ENCODE data around the gene SEMA7A.
"Not testable (repeated sequence)": the region's sequence is repeated elsewhere in the genome, so short reads cannot be mapped to it uniquely, and the experiment has no call there.

SEMA7A gene

DNA sequence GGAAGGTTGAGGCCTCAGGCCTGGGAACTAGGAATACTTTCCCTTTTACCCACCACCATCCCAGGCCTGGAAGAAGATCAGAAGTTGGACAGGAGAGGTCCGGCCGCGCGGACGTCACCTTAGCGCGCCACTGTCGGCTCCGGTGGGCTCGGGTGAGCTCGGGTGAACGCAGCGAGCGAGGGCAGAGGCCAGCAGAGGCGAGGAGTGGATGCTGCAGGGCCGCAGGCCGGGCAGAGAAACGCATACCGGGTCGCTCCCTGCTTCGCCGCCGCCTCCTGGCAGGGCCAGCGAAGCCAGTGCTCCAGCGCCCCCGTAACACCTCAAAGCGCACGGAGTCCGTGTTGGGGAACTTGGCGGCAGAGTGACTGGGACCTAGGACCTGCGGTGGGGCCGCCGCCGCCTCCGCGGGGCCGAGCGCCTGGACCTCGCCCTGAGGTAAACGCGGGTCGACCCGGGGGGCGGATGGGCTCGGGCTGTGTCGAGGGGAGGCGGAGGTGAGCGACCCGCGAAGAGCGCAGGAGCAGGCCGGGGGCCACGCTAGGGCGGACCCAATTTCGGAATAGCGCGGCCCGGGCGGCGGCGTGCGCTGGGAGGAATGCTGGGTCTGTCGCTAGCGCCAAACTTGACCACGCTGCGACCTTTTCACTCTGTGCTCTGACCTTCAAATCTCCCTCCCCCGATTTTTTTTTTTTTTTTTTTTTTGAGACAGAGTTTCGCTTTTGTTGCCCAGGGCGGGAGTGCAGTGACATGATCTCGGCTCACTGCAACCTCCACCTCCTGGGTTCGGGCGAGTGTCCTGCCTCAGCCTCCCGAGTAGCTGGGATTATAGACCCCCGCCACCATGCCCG, 67.9 kb downstream of the SEMA7A start:
- H3K27me3 ChIP-seq = peaks cover 0 to 47% of the 10 kb centered on the region in 2 donors
- peak; percentile 38 to 66 for DNase-seq
- peak overlapping the region; percentile 44 to 53 for H3K4me3 ChIP-seq
- H3K27ac ChIP-seq = no peak overlapping the region
- H3K9me3 ChIP-seq = no peaks in the 10 kb centered on the region
- no peaks in the 10 kb centered on the region for H3K36me3 ChIP-seq
- intact Hi-C loops (cut with DNase I; ENCODE audit: low total_unique reads) = no loop called here
- TF ChIP-seq, protein P1, sequence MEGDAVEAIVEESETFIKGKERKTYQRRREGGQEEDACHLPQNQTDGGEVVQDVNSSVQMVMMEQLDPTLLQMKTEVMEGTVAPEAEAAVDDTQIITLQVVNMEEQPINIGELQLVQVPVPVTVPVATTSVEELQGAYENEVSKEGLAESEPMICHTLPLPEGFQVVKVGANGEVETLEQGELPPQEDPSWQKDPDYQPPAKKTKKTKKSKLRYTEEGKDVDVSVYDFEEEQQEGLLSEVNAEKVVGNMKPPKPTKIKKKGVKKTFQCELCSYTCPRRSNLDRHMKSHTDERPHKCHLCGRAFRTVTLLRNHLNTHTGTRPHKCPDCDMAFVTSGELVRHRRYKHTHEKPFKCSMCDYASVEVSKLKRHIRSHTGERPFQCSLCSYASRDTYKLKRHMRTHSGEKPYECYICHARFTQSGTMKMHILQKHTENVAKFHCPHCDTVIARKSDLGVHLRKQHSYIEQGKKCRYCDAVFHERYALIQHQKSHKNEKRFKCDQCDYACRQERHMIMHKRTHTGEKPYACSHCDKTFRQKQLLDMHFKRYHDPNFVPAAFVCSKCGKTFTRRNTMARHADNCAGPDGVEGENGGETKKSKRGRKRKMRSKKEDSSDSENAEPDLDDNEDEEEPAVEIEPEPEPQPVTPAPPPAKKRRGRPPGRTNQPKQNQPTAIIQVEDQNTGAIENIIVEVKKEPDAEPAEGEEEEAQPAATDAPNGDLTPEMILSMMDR (IDR thresholded peaks at IDR 0.05) = no peak
- peaks cover 0 to 16% (median 11%) of the 10 kb centered on the region in 4 donors for H3K4me1 ChIP-seq

- intact Hi-C loops (cut with DNase I; ENCODE audit: low total_unique reads) = no loop called here
- no peak overlapping the region for H3K27ac ChIP-seq
Measured at GRCh38 chr15:74364936-74365597, 68.7 kb downstream of the SEMA7A start.

GRCh38 chr15:74362482-74362881, 71.3 kb downstream of the SEMA7A start:
- Histone ChIP-seq H3K27ac (no peak overlapping the region), H3K4me3 (no peak overlapping the region)
- intact Hi-C loops (cut with DNase I; ENCODE audit: low total_unique reads) = no loop called here

More at GRCh38 chr15:74364936-74365597, 68.7 kb downstream of the SEMA7A start:
- peaks cover 0 to 41% of the 10 kb centered on the region in 2 donors for H3K27me3 ChIP-seq
- peak in 1 of 2 donors; percentile 21 for DNase-seq
- peaks cover 0 to 16% (median 11%) of the 10 kb centered on the region in 4 donors for H3K4me1 ChIP-seq
- H3K9me3 ChIP-seq = no peaks in the 10 kb centered on the region
- TF ChIP-seq, protein P1 (IDR thresholded peaks at IDR 0.05) = no peak
- H3K36me3 ChIP-seq = no peaks in the 10 kb centered on the region
- H3K4me3 ChIP-seq = peak overlapping the region in 1 of 2 donors; percentile 53

GRCh38 chr15:74360855-74361254, 72.9 kb downstream of the SEMA7A start:
- H3K27me3 ChIP-seq; intact Hi-C loops (cut with DNase I; ENCODE audit: low total_unique reads); H3K27ac ChIP-seq; H3K4me1 ChIP-seq; H3K4me3 ChIP-seq; DNase-seq; H3K9me3 ChIP-seq; H3K36me3 ChIP-seq: not testable (repeated sequence)

More at GRCh38 chr15:74362482-74362881, 71.3 kb downstream of the SEMA7A start:
- Histone ChIP-seq H3K4me1 (peaks cover 0 to 16% (median 11%) of the 10 kb centered on the region in 4 donors), H3K36me3 (no peaks in the 10 kb centered on the region), H3K9me3 (no peaks in the 10 kb centered on the region), H3K27me3 (peaks cover 0 to 19% of the 10 kb centered on the region in 2 donors)
- TF ChIP-seq, protein P1 (IDR thresholded peaks at IDR 0.05) = no peak
- DNase-seq = no peak

GRCh38 chr15:74359376-74359775, 74.4 kb downstream of the SEMA7A start:
- H3K27ac ChIP-seq; intact Hi-C loops (cut with DNase I; ENCODE audit: low total_unique reads); H3K9me3 ChIP-seq; DNase-seq; H3K36me3 ChIP-seq; H3K4me1 ChIP-seq; H3K4me3 ChIP-seq: not testable (repeated sequence)
- H3K27me3 ChIP-seq = peaks cover 0 to 12% of the 10 kb centered on the region in 2 donors

All from tibial artery (tissue), 4 donors.